NOMO-1 (cell line): ENCODE results near the gene NDC80.
"Not testable (repeated sequence)": the region's sequence is repeated elsewhere in the genome, so short reads cannot be mapped to it uniquely, and the experiment has no call there.

Source experiments
- DNase-seq, 2 experiments: peaks; one replicate each; lab custom pipeline; 2025; ENCODE audit not compliant: unreplicated experiment in 2 of 2; lab: John Stamatoyannopoulos, UW

NDC80 gene

GRCh38 chr18:2571200-2572170 is at the start of gene NDC80, which contains the start of gene METTL4:
Gene NDC80, plus strand, starts transcription at chr18:2571557. Its CDS starts 1,429 bp downstream, at chr18:2572986.
Gene METTL4, minus strand, starts transcription at chr18:2571505. Its CDS starts 4,289 bp downstream, at chr18:2567216.
- DNase-seq = peak; percentile 78 to 84

DNA sequence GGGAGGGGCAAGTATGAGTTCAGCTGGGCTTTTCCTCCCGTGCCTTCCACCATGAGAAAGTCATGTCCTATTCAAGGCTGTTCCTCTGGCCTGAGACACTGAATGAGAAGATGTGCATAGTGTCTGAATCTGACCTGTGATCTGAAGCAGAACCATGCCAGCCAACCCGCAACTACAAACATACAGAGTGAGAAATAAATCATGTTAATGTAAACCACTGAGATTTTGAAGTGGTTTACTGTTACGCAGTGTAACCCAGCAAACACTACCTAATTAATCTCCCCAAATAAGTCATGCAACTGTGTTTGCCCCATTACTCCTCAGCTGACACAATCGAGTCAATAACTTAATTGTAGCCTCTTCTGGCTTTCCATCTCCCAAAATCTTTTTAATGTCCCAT is 49.2 kb upstream of the NDC80 start:
- DNase-seq = no peak

GRCh38 chr18:2524794-2525198 is 46.6 kb upstream of the NDC80 start:
- not testable (repeated sequence) for DNase-seq

DNA sequence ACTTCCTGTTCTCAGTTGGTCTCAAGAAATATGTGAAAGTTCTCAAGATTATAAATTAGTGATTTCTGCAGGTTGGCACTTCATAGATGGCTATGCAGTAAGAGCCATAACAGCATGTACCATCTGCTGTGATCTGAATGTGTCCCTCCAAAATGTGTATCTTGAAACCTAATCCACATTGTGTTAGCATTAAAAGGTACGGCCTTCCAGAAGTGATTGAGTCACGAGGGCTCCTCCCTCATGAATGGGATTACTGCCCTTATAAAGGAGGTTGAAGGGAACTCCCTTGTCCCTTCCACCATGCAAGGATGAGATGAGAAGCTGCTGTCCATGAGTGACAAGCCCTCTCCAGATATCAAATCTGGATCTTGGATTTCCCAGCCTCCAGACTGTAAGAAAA is 45.0 kb upstream of the NDC80 start:
- DNase-seq = no peak

GRCh38 chr18:2529154-2529553 is 42.2 kb upstream of the NDC80 start:
- DNase-seq = no peak

DNA sequence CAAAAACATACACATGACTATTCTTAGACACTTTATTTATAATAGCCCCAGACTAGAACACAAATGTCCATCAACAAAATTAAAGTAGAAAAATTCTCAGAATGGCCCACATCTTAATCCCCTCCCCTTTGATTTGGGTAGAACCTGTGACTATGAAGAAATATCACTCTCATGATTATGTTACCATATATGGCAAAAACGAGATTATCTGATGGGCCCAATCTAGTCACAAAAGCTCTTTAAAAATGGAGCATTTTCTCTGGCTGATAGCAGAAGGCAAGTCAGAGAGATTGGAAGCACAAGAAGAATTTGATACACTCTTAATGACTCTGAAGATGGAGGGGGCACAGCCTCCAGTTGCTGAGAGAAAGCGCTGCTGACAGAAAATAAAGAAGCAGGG is 39.6 kb upstream of the NDC80 start:
- no peak for DNase-seq

GRCh38 chr18:2532797-2533196 is 38.6 kb upstream of the NDC80 start:
- DNase-seq = no peak

DNA sequence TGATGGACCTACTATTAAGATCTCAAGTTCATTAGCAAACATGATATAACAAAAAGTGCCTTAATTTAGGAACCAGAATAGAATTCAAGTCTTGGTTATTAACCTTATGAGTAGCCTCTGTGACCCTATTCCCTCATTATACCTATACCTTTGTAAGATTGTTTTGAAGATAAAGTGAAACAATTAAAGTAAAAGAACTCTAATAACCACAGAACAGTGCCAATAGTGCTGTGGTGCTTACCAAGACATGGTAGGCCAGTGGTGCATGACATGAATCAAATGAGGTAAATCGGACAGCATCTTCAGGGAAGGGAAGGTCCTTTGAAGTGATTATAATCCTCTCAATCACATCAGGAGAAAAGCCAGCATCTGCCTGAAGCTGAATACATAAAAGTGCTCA is 36.5 kb upstream of the NDC80 start:
- DNase-seq = no peak

DNA sequence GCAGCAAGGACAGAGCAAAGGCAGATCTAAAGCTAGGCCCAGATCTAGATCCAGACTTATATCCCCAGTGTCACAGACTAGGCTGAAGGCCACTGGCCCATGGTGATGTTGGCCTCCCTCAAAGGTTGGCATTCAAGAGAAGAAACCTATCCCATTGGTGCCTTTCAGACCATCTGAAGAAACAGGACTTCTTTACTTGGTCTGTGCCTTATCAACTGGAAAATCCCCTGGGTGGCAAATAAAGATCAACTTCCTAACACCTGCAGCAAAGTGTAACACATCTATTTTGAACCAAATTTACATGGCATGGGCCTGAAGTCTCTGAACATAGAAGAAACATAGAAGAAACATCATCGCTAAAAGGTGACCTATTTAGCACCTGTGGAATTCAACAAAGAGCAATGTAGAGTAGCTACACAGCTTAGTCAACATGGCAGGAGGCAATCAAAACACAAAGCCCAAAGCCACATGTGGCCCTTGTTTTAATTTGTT is 35.9 kb upstream of the NDC80 start:
- DNase-seq = no peak

GRCh38 chr18:2536063-2536462 is 35.3 kb upstream of the NDC80 start:
- no peak for DNase-seq

- DNase-seq = no peak
Measured at GRCh38 chr18:2536493-2536892, 34.9 kb upstream of the NDC80 start.

- no peak for DNase-seq
Measured at GRCh38 chr18:2537296-2537695, 34.1 kb upstream of the NDC80 start.

DNA sequence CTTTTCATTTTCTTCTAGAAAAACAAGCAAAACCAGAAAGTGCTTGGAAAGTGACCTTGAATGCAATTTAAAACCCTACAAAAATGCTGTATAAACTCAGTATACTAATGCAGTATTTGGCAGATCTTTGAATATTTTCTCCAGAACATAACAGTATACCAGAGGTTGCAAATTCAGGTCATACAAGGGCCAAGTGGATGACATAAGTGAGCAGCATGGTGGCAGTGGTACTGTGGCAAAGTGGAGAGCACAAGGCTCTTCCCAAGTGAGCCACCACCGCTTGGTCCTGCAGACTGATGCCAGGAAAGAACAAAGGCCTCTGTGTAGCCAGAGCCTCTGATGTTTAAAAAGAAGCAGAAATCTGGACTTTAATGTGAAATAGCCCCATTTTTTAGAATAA is 33.1 kb upstream of the NDC80 start:
- no peak for DNase-seq

DNA sequence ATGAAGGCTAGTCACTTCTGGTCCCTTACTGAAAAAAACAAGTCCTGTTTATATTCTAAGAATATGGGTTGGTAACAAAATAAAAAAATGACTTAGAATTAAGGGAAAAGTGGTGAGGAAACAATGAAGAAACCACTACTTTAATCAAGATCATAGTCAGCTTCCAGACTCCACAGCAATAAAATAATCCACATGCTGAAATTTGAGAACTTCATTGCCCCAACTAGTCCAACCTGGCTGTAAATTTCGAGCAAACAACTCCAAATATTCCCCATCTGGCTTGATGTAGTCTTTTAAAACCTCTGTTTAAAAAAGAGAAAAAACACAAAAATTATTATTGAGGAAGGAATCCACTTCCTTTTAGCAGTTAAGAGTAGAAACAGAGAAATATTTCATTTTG is 32.5 kb upstream of the NDC80 start:
- no peak for DNase-seq

DNA sequence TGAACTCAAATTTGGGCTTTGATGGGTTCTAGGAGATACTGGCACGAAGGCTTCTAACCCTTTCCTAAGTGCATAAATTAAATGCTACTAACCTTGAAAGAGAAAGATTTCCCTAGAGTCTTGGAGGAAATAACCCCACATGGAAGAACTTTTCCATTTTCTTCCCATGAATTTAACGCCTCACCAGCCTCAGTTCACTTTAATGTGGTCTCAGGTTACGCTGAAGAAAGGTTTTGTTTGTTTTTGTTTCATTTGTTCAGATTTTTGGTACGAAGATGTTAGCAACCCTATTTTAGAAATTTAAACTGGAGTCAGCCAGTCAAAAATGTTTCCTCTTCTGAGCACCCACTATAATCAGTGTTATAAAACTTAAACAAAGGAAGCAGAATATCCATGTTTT is 30.8 kb upstream of the NDC80 start:
- DNase-seq = no peak

DNA sequence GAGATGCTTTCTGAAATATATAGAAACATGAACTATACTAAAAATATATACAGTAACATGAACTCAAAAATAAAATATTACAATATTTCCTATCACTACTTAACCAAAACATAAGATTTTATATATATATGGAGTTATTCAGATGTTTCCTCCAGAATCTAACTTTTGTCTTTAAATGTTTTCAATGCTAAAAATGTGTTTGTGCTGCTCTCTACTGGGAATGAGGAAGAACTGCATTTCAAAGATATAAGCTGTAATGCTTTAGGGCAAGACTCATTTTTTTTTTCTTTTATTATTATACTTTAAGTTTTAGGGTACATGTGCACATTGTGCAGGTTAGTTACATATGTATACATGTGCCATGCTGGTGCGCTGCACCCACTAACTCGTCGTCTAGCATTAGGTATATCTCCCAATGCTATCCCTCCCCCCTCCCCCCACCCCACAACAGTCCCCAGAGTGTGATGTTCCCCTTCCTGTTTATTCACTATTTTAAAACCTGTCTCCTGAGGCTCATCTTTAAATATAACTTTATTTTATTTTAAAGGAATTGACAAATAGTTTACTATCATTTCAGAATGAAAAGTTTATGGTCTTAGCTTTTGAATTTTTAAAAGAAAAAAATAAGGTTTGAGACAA is 29.3 kb upstream of the NDC80 start:
- DNase-seq = peak; percentile 30 to 44

DNA sequence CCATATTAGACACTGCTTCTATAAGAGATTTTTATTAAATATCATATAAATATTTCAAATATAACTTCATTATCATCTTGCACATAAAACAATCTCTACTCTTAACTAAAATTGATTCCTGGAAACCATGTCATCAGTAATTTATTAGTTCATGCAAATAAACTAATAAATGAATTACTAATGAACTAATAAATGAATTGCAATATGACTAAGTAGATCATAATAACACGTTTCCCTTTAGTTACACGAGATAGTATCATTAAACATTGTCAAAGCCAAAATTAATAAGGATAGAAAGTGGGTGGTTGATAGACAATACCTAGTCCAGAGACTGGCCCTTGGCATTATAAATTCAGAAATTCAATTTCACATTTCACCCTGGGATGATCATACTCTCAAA is 26.2 kb upstream of the NDC80 start:
- no peak for DNase-seq

DNA sequence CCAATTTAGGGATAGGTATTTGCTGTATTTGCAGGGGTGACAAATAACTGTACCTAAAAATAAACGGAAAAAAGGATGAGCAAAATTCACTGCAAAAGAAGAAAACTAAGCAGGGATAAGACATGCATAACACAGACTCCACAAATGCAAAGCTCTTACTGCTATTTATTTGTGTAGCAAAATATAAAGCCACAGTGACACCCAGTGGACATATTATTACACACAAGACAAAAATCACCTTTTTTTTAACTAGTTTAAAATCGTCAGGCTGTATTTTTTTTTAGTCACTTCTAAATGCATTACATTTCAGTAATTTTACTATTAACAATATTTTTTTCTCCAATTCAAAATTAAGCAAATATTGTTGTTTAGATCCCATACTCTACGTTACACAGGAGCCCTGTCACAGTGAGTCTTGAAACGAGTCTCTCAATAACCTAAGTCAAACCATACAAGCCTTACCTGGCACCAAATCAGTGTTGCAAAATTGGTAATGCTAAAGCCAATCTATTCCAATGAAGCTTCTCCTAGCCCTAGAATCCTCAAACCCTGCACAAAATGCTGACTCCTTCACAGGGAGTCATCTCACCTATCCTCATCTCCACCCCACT is 23.8 kb upstream of the NDC80 start:
- DNase-seq = peak in 1 of 2 experiments; percentile 54

DNA sequence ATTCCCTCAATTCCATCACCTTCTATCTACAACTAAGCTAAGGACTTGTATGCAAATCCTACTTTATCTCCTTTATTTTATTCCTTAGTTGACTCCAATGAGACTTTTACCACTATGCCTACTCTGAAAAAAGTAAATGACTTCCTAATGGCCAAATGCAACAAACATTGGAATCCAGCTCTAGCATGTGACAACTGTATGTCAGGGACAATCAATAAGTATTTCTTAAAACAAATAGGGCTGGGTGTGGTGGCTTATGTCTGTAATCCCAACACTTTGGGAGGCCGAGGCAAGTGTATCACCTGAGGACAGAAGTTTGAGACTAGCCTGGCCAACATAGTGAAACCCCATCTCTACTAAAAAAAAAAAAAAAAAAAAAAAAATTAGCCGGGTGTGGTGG is 21.9 kb upstream of the NDC80 start:
- DNase-seq = no peak

DNA sequence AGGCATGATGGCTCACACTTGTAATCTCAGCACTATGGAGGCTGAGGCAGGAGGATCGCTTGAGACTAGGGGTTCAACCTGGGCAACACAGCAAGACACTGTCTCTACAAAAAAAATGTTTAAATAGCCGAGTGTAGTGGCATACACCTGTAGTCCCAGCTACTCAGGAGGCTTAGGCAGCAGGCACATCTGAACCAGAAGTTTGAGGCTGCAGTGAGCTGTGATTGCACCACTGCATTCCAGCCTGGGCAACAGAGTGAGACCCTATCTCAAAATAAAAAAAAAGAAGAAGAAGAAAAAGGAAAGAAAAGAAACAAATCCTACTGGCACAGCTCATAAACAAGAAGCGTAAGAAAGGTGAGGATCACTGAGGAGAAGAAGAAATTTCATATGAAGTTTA is 19.9 kb upstream of the NDC80 start:
- no peak for DNase-seq

- DNase-seq = no peak
Measured at GRCh38 chr18:2554696-2555095, 16.7 kb upstream of the NDC80 start.
